GM23338 (cell line): ENCODE measurements around the gene TPM3.

Source experiments
- CREB1 ChIP-seq: fragments of 250-450 bp; sonication (Bioruptor Pico); IDR thresholded peaks from 2 replicates; pipeline ENCODE4 v1.5.0; 2020; ENCODE audit warnings: low read depth, mild to moderate bottlenecking, moderate library complexity
- EZH2 ChIP-seq: fragments of 200-600 bp; sonication (generic); IDR thresholded peaks from one replicate; pipeline ENCODE4 v1.8.0; 2017; ENCODE audit warnings: antibody characterized with exemption, mild to moderate bottlenecking, low read depth; ENCODE audit not compliant: unreplicated experiment
- EZH2phosphoT487 ChIP-seq: fragments of 200-600 bp; sonication (generic); IDR thresholded peaks from one replicate; pipeline ENCODE4 v1.8.1; 2018; ENCODE audit warnings: antibody characterized with exemption; ENCODE audit not compliant: unreplicated experiment
- JUNB ChIP-seq: IDR thresholded peaks from one replicate; pipeline ENCODE4 v1.6.1; 2016; ENCODE audit warnings: antibody characterized with exemption; ENCODE audit not compliant: unreplicated experiment
- POLR2AphosphoS5 ChIP-seq: IDR thresholded peaks from 2 replicates; pipeline ENCODE4 v1.6.1; 2016; ENCODE audit warnings: antibody characterized with exemption, low read depth
- ZNF114 ChIP-seq: fragments of 250-450 bp; sonication (Bioruptor Pico); IDR thresholded peaks from 2 replicates; pipeline ENCODE4 v1.5.0; 2020; ENCODE audit warnings: mild to moderate bottlenecking, moderate library complexity
- TF ChIP-seq, protein P1 (sequence below), 2 experiments: fragments of 200-600 bp in 1 of 2; sonication (generic) in 1 of 2; conservative IDR thresholded peaks; 2 replicates each; pipeline versions ENCODE4 v1.5.1 to v1.6.1; 2016 to 2017; ENCODE audit warnings: antibody characterized with exemption in 2 of 2, low read depth in 2 of 2, mild to moderate bottlenecking in 2 of 2, moderate library complexity in 1 of 2
- TF ChIP-seq, protein P2 (sequence below): IDR thresholded peaks from one replicate; pipeline ENCODE4 v1.6.1; 2018; ENCODE audit warnings: antibody characterized with exemption; ENCODE audit not compliant: unreplicated experiment
- TF ChIP-seq, protein P3 (sequence below): fragments of 250-450 bp; sonication (Bioruptor Pico); IDR thresholded peaks from 2 replicates; pipeline ENCODE4 v1.5.0; 2020; ENCODE audit warnings: mild to moderate bottlenecking, moderate library complexity

DNA sequence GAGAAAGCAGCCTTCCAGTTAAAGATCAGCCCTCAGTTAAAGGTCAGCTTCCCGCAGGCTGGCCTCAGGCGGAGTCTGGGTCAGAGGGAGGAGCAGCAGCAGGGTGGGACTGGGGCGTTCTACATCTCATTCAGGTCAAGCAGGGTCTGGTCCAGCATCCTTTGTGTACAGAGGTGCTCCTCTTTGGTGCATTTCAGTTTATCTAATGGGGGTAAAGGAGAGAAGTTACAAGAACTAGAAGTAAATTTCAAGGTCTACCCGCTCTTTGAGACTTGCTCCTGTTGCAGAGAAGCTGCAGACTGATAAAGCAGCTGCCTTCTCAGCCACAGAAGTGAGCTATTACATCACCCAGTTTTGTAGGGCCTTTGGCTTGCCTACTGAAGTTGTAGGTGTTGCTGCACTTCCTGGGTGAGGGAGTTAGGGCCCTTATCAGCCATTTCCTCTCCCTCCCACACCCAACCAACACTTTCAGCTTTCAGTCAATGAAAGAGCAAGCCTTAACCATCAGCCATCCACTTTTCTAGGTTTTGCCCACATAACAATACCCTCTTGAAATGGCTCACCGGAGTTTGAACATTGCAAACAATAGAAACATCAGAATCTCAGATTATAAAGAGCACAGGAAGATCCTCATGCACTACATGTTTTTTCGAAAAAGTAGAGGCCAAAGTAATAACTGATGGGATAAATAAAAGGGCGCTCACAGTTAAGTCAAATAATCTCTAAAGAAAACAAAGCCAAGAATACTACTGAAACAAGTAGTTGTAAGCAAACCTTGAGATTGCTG, 34.2 kb downstream of the TPM3 start:
- TF ChIP-seq, protein P1, sequence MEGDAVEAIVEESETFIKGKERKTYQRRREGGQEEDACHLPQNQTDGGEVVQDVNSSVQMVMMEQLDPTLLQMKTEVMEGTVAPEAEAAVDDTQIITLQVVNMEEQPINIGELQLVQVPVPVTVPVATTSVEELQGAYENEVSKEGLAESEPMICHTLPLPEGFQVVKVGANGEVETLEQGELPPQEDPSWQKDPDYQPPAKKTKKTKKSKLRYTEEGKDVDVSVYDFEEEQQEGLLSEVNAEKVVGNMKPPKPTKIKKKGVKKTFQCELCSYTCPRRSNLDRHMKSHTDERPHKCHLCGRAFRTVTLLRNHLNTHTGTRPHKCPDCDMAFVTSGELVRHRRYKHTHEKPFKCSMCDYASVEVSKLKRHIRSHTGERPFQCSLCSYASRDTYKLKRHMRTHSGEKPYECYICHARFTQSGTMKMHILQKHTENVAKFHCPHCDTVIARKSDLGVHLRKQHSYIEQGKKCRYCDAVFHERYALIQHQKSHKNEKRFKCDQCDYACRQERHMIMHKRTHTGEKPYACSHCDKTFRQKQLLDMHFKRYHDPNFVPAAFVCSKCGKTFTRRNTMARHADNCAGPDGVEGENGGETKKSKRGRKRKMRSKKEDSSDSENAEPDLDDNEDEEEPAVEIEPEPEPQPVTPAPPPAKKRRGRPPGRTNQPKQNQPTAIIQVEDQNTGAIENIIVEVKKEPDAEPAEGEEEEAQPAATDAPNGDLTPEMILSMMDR (conservative IDR thresholded peaks at IDR 0.05; ENCODE audit: low read depth in 2 of 2): no peak
- TF ChIP-seq EZH2phosphoT487 (no peak), POLR2AphosphoS5 (no peak), EZH2 (no peak), CREB1 (CRISPR knock-in tag) (no peak), JUNB (no peak), ZNF114 (CRISPR knock-in tag) (no peak)
- TF ChIP-seq, protein P2, sequence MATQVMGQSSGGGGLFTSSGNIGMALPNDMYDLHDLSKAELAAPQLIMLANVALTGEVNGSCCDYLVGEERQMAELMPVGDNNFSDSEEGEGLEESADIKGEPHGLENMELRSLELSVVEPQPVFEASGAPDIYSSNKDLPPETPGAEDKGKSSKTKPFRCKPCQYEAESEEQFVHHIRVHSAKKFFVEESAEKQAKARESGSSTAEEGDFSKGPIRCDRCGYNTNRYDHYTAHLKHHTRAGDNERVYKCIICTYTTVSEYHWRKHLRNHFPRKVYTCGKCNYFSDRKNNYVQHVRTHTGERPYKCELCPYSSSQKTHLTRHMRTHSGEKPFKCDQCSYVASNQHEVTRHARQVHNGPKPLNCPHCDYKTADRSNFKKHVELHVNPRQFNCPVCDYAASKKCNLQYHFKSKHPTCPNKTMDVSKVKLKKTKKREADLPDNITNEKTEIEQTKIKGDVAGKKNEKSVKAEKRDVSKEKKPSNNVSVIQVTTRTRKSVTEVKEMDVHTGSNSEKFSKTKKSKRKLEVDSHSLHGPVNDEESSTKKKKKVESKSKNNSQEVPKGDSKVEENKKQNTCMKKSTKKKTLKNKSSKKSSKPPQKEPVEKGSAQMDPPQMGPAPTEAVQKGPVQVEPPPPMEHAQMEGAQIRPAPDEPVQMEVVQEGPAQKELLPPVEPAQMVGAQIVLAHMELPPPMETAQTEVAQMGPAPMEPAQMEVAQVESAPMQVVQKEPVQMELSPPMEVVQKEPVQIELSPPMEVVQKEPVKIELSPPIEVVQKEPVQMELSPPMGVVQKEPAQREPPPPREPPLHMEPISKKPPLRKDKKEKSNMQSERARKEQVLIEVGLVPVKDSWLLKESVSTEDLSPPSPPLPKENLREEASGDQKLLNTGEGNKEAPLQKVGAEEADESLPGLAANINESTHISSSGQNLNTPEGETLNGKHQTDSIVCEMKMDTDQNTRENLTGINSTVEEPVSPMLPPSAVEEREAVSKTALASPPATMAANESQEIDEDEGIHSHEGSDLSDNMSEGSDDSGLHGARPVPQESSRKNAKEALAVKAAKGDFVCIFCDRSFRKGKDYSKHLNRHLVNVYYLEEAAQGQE: no peak
- TF ChIP-seq, protein P3, sequence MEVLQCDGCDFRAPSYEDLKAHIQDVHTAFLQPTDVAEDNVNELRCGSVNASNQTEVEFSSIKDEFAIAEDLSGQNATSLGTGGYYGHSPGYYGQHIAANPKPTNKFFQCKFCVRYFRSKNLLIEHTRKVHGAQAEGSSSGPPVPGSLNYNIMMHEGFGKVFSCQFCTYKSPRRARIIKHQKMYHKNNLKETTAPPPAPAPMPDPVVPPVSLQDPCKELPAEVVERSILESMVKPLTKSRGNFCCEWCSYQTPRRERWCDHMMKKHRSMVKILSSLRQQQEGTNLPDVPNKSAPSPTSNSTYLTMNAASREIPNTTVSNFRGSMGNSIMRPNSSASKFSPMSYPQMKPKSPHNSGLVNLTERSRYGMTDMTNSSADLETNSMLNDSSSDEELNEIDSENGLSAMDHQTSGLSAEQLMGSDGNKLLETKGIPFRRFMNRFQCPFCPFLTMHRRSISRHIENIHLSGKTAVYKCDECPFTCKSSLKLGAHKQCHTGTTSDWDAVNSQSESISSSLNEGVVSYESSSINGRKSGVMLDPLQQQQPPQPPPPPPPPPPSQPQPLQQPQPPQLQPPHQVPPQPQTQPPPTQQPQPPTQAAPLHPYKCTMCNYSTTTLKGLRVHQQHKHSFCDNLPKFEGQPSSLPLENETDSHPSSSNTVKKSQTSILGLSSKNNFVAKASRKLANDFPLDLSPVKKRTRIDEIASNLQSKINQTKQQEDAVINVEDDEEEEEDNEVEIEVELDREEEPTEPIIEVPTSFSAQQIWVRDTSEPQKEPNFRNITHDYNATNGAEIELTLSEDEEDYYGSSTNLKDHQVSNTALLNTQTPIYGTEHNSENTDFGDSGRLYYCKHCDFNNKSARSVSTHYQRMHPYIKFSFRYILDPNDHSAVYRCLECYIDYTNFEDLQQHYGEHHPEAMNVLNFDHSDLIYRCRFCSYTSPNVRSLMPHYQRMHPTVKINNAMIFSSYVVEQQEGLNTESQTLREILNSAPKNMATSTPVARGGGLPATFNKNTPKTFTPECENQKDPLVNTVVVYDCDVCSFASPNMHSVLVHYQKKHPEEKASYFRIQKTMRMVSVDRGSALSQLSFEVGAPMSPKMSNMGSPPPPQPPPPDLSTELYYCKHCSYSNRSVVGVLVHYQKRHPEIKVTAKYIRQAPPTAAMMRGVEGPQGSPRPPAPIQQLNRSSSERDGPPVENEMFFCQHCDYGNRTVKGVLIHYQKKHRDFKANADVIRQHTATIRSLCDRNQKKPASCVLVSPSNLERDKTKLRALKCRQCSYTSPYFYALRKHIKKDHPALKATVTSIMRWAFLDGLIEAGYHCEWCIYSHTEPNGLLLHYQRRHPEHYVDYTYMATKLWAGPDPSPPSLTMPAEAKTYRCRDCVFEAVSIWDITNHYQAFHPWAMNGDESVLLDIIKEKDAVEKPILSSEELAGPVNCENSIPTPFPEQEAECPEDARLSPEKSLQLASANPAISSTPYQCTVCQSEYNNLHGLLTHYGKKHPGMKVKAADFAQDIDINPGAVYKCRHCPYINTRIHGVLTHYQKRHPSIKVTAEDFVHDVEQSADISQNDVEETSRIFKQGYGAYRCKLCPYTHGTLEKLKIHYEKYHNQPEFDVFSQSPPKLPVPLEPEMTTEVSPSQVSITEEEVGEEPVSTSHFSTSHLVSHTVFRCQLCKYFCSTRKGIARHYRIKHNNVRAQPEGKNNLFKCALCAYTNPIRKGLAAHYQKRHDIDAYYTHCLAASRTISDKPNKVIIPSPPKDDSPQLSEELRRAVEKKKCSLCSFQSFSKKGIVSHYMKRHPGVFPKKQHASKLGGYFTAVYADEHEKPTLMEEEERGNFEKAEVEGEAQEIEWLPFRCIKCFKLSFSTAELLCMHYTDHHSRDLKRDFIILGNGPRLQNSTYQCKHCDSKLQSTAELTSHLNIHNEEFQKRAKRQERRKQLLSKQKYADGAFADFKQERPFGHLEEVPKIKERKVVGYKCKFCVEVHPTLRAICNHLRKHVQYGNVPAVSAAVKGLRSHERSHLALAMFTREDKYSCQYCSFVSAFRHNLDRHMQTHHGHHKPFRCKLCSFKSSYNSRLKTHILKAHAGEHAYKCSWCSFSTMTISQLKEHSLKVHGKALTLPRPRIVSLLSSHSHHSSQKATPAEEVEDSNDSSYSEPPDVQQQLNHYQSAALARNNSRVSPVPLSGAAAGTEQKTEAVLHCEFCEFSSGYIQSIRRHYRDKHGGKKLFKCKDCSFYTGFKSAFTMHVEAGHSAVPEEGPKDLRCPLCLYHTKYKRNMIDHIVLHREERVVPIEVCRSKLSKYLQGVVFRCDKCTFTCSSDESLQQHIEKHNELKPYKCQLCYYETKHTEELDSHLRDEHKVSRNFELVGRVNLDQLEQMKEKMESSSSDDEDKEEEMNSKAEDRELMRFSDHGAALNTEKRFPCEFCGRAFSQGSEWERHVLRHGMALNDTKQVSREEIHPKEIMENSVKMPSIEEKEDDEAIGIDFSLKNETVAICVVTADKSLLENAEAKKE: no peak
